ENCODE results near the gene SPNS3. TPM values are rescaled to one million over a fixed set of nuclear protein-coding genes. Genes with fewer than 3 reads are reported as not detected.

Gene SPNS3
- total RNA-seq, 2 experiments from 2014 or later = 51.2 to 54.6 TPM

- Histone ChIP-seq H4K20me1 (ENCODE audit: insufficient read depth, low read length) (no peaks in the 10 kb centered on the region), H3K4me1 (ENCODE audit: insufficient read depth, low read length, poor library complexity, severe bottlenecking) (peaks cover 7% of the 10 kb centered on the region), H3K4me3 (ENCODE audit: low read depth, low read length, poor library complexity, severe bottlenecking) (no peak overlapping the region), H3K4me2 (ENCODE audit: low read length) (no peak overlapping the region), H3K27ac (ENCODE audit: low read depth, low read length, poor library complexity, severe bottlenecking) (no peak overlapping the region), H3K9me3 (ENCODE audit: low read length) (no peaks in the 10 kb centered on the region), H3K79me2 (ENCODE audit: insufficient read depth, low read depth, low read length) (no peaks in the 10 kb centered on the region), H2AFZ (ENCODE audit: low read length) (no peak overlapping the region), H3K9me2 (ENCODE audit: insufficient read depth, low read length) (no peaks in the 10 kb centered on the region), H3K36me3 (ENCODE audit: insufficient read depth, low read length) (peaks cover 15% of the 10 kb centered on the region)
- ChIA-PET POLR2A (no interaction called here), CTCF (ENCODE audit: unreplicated experiment) (no interaction called here)
- DNase-seq (ENCODE audit: low spot score) = no peak
- BruUV-seq (replicated peaks) = no TSS peak
- TF ChIP-seq CTCF (conservative IDR thresholded peaks at IDR 0.05; ENCODE audit: low read length) (no peak), EZH2phosphoT487 (IDR thresholded peaks at IDR 0.05; ENCODE audit: borderline replicate concordance, low read depth, low read length) (no peak)
- intact Hi-C loops (cut with micrococcal nuclease; ENCODE audit: unreplicated experiment) = no loop called here
Observed at GRCh38 chr17:4532860-4533522, 99.3 kb downstream of the SPNS3 start.

GRCh38 chr17:4533523-4534504 lies 100.1 kb downstream of the SPNS3 start:
- Histone ChIP-seq H3K27ac (ENCODE audit: low read depth, low read length, poor library complexity, severe bottlenecking) (no peak overlapping the region), H3K79me2 (ENCODE audit: insufficient read depth, low read depth, low read length) (no peaks in the 10 kb centered on the region), H3K9me3 (ENCODE audit: low read length) (no peaks in the 10 kb centered on the region), H3K4me3 (ENCODE audit: low read depth, low read length, poor library complexity, severe bottlenecking) (no peak overlapping the region), H3K4me2 (ENCODE audit: low read length) (no peak overlapping the region), H4K20me1 (ENCODE audit: insufficient read depth, low read length) (no peaks in the 10 kb centered on the region), H3K36me3 (ENCODE audit: insufficient read depth, low read length) (peaks cover 23% of the 10 kb centered on the region), H3K9me2 (ENCODE audit: insufficient read depth, low read length) (no peaks in the 10 kb centered on the region), H2AFZ (ENCODE audit: low read length) (no peak overlapping the region), H3K4me1 (ENCODE audit: insufficient read depth, low read length, poor library complexity, severe bottlenecking) (peaks cover 7% of the 10 kb centered on the region)
- no peak for DNase-seq (ENCODE audit: low spot score)
- intact Hi-C loops (cut with micrococcal nuclease; ENCODE audit: unreplicated experiment) = no loop called here
- ChIA-PET POLR2A (no interaction called here), CTCF (ENCODE audit: unreplicated experiment) (interaction anchor here (1.3 kb wide), 1 partner anchor 10 kb away, joined by 6 read pairs; no protein-coding TSS in a partner anchor)
- BruUV-seq (replicated peaks) = no TSS peak
- no peak for TF ChIP-seq CTCF (conservative IDR thresholded peaks at IDR 0.05; ENCODE audit: low read length)
- TF ChIP-seq EZH2phosphoT487 (IDR thresholded peaks at IDR 0.05; ENCODE audit: borderline replicate concordance, low read depth, low read length) = no peak

All from OCI-LY7 (cell line).